GM12864 (cell line): Measurements from ENCODE around the gene SIL1.

Source experiments
- DNase-seq: peaks from one replicate; pipeline ENCODE4 v3.0.0-alpha.2; 2011; ENCODE audit warnings: low read depth
- H3K4me3 ChIP-seq: 2 replicates; pipeline ENCODE4 v1.5.1; 2011; ENCODE audit warnings: mild to moderate bottlenecking, low read depth, low read length, control low read depth
- TF ChIP-seq, protein P1 (sequence below): IDR thresholded peaks from 2 replicates; pipeline ENCODE4 v1.5.1; 2011; ENCODE audit warnings: low read depth, mild to moderate bottlenecking, moderate library complexity, low read length, control low read depth, inconsistent platforms; ENCODE audit errors: missing control alignments

The SIL1 gene

GRCh38 chr5:139131465-139131864 lies 66.7 kb downstream of the SIL1 start:
- no peak for DNase-seq
- TF ChIP-seq, protein P1, sequence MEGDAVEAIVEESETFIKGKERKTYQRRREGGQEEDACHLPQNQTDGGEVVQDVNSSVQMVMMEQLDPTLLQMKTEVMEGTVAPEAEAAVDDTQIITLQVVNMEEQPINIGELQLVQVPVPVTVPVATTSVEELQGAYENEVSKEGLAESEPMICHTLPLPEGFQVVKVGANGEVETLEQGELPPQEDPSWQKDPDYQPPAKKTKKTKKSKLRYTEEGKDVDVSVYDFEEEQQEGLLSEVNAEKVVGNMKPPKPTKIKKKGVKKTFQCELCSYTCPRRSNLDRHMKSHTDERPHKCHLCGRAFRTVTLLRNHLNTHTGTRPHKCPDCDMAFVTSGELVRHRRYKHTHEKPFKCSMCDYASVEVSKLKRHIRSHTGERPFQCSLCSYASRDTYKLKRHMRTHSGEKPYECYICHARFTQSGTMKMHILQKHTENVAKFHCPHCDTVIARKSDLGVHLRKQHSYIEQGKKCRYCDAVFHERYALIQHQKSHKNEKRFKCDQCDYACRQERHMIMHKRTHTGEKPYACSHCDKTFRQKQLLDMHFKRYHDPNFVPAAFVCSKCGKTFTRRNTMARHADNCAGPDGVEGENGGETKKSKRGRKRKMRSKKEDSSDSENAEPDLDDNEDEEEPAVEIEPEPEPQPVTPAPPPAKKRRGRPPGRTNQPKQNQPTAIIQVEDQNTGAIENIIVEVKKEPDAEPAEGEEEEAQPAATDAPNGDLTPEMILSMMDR = no peak
- no peak overlapping the region for H3K4me3 ChIP-seq

GRCh38 chr5:139131062-139131461 lies 67.1 kb downstream of the SIL1 start:
- no peak overlapping the region for H3K4me3 ChIP-seq
- no peak for DNase-seq
- TF ChIP-seq, protein P1 = no peak

- H3K4me3 ChIP-seq = no peak overlapping the region
- TF ChIP-seq, protein P1 = no peak
- DNase-seq = no peak
These were observed 68.0 kb downstream of the SIL1 start for GRCh38 chr5:139130214-139130613.

GRCh38 chr5:139126711-139127111 lies 71.5 kb downstream of the SIL1 start:
- no peak for DNase-seq
- TF ChIP-seq, protein P1 = no peak
- no peak overlapping the region for H3K4me3 ChIP-seq

GRCh38 chr5:139125991-139126390 lies 72.2 kb downstream of the SIL1 start:
- H3K4me3 ChIP-seq = no peak overlapping the region
- TF ChIP-seq, protein P1 = no peak
- no peak for DNase-seq

- TF ChIP-seq, protein P1 = no peak
- DNase-seq = no peak
- no peak overlapping the region for H3K4me3 ChIP-seq
These were observed 73.2 kb downstream of the SIL1 start for GRCh38 chr5:139124774-139125520.

GRCh38 chr5:139121120-139121519 lies 77.0 kb downstream of the SIL1 start:
- no peak overlapping the region for H3K4me3 ChIP-seq
- TF ChIP-seq, protein P1 = no peak
- DNase-seq = no peak
